ENCODE measurements around the gene HK1.
"Not testable (repeated sequence)": the region's sequence is repeated elsewhere in the genome, so short reads cannot be mapped to it uniquely, and the experiment has no call there.

HK1 gene

DNA sequence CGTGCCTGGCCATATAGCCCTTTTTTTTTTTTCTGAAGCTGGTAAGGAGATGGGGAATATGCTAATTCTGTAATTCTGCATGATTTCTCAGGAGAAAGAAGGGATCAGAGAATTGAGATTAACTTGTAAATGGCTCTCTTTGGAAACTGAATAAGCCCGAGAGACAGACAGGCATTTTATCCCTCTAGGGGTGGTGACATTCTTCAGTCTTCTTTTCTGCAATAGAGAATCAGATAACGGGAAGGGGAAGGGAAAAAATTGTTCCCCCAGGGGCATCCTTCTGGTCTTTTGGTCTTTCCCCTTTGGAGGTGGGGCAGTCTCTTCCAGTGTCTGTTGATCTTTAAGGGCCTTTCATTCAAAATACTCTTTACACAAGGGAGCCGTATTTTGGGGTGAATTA is 34.2 kb downstream of the HK1 start:
- no peak for DNase-seq

DNA sequence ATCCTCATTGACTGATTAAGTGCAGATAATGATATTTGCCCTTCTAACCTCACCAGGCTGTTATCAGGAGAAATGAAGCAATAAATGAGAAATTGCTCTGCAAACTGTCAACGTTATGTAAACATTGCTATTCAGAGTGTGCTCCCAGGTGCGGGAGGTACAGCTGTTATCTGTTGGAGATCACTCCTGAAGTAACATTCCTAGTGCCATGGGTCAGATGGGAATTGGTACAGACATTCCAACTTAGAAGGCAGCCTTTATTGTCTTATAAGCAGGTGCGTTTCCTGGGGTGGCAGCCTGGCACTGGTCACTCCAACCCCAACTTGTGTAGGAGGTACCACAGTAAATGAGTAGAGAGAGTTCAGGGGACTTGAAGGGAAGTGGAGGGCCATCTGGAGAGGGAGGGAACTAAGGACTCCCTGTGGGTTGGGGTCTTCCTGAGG is 36.8 kb downstream of the HK1 start:
- DNase-seq: no peak

DNA sequence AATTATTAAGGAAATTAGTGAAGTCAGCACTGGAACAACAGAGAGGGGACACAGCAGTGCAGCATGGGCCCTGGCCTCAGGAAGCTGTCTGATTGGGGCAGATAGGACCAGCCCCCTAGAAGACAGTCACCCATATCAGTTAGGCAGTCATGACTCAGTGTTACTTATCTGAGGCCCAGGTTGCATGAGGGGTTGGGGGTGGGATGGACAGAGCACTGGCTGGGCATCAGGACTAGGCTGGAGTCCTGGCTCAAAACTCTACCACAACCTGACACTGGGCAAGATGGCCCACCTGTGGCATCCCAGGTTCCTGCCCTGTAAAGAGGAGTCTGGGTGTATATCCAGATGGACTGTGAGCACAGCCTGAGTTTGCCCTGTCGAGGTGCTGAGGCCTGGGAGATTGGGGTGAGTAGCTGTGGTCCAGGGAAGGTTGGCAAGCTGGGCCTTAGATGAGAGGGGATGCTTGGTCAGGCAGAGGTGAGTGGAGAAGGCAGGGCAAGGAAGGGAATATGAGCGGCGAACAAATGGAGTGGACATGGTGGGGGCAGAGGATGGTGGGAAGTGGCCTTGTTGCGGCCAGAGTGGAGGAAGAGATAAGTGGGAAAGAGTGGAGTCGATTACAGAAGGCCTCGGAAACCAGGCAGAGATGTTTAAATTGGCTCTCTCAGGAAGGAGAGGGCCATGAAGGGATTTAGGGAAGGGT is 37.5 kb downstream of the HK1 start:
- DNase-seq: no peak

DNA sequence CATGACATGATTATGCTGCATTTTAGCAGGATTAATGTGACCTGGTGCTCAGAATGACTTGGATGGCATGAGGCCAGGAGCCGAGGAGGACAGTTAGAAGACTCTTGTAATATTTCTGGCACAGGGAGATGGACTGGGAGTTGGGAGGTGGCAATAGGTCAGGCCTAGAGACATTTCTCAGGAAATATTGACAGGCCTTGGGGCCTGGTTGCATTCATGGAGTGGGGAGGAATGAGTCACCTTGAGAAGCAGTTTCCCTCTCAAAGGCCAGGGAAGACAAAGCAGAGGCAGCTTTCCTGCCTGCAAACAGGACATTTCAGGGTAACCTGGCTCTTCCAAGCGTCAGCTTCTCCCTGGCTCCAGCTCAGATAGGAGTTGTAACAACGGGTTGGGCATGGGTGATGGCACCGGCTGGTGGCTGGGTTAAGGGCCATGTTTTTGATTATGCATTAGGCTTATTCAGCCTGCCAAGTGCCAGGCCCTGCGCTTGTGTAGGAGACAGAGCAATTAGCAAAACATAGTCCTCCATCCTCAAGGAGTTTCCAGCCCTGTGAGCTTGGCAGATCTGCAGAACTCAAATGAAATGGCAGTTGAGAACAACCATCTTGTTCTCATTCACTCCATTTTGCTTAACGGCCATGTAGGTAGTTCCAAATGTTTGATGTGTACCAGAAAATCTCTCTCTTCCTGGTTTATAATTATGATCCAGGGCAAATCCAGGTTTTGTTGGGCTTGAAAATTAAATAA is 38.2 kb downstream of the HK1 start:
- no peak for DNase-seq

DNA sequence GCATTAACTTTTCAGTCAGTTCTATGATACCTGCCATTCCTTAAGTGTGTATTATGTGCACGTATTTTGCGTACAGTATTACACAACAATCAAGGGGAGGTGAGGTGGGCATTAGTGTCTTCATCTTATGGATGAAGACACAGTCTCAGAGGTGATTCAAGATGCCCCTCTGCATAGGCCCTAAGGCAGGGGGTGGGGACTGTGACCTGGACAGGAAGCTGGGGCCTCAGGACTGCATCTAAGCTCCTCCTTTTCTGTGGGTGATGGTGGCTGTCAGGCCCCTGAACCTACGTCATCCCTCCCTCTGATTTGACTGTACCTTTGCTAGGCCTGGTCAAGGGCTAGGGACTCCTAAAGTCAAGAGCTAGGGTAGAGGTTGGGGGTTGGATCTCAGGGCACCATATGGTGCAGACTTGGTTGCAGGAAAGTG is 38.9 kb downstream of the HK1 start:
- DNase-seq: no peak

DNA sequence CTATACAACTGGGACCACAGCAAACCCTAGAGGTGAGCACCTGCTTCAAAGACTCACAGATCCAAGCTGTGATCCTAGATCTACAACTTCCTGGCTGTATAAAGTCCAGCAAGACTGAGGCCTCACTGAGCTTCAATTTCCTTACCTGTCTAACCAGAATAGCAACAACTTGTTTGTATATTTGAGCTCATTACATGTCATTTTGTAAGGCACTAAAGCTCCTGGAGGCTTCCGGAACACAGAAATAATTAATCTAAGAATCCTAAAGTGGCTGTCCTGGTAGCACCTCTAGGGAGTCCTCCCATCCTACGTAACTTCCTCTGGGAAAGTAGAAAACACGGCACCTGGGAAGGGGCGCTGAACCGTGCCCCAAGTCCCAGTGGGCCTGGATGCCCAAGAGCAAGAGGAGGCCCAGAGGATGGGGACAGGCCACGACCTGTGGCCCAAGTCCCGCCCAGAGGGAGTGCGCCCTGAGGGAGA is 39.4 kb downstream of the HK1 start:
- DNase-seq: no peak

DNA sequence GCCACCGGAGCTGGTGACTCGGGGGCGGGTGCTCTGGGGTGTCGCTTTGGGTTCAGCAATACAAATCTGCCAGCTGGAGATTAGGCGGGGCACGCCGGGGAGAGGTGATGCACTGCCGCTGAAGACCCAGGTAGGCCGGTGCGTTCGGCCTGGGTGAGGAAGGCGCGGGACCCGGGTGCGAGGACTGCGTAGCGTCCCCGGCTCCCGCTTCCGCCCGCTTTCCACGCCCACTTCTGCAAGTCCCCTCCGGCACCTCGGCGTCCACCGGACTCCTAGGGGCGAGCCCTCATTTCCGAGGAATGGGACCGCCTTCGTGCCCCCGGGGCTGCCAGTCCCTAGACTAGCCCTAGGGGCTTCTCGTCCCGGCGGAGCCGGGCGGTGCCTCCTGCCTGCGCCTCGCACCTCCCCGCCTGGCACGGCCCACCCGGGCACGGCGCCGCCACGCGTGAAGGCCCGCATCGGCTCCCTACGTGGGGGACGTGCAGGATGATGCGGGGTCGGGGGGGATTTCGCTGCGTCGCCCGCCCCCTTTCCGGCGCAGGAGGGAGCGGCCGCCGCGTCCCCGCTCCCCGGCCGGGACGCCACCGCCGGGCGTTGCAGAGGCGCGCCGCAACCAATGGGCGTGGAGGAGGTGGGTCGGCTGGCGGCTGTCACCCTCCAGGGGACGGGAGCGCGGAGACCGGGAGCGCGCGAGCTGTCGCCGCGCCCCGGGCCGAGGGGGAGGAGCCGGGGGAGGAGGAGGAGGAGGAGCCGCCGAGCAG is 40.0 kb downstream of the HK1 start:
- DNase-seq: peak; percentile 78

DNA sequence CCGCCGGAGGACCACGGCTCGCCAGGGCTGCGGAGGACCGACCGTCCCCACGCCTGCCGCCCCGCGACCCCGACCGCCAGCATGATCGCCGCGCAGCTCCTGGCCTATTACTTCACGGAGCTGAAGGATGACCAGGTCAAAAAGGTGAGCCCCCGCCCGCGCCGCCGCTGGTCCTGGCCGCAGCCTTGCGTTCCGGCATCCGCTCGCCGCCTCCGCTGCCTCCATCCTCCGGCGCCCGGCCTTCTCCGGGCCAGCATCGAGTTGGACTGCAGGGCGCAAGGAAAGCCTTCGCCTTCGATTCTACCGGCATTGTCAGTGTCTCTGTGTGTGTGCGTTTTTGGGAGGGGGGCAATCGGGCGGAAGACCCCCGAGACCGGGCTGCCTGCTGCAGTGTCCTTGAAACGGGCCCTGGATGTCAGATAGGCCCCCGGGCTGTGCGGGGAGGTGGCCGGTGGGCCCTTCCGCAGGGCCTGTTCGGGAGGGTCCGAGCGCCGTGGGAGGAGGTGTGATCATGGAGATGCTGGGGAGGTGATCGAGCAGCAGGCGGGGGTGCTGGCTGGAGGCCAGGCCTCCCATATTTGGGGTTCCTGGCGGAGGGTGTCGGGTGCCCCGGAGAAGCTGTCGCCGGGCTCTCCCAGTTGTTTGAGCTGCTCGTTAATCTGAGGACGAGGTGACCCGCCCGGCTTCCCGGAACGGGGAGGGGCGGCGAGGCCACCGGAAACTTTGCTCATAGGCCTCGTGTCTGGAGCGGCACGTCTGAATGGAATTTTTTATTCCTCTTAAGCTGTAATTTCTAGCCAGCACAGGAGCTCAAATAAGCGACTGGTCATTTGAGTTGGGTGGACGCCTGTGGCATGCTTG is 40.8 kb downstream of the HK1 start:
- DNase-seq: peak; percentile 32

DNA sequence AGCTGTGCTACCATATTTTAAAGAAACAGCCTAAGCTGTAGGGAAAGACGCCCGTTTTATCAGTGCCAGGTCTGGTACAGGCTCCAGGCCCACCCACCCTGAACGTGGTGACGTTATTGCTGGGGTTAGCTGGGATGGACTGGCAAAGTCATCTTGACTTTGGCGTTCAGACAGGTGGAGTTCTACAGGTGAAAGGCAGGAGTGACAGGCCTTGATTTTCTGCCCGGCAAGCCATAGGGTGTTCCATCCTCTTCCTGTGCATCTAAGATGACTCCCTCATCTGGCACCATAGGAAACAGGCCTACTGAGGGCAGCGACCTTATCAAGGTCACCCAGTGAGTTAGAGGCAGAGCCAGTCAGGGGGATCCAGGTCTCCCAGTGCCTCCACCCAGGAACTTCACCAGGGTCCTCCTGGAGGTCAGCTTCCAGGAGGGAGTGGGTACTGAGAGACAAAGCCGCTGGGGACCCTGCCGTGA is 41.6 kb downstream of the HK1 start:
- no peak for DNase-seq

DNA sequence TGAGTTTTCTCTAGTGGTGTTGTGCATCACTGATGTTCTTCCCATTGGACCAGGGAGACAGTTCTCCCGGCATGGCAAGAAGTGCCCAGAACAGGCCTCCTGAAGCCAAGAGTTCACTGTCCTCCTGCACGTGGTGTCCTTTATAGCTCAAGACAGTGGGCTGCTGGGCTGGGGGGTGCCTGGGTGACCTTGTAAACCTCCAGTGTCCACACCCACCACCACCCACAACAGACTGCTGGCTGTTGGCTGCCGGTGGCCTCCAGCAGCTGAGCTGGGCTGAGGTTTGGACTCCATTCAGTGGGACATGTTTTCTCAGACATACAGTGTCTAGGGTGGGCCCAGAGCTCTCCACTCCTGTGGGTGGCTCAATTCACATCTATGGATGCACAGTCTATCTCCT is 42.2 kb downstream of the HK1 start:
- DNase-seq: no peak

DNA sequence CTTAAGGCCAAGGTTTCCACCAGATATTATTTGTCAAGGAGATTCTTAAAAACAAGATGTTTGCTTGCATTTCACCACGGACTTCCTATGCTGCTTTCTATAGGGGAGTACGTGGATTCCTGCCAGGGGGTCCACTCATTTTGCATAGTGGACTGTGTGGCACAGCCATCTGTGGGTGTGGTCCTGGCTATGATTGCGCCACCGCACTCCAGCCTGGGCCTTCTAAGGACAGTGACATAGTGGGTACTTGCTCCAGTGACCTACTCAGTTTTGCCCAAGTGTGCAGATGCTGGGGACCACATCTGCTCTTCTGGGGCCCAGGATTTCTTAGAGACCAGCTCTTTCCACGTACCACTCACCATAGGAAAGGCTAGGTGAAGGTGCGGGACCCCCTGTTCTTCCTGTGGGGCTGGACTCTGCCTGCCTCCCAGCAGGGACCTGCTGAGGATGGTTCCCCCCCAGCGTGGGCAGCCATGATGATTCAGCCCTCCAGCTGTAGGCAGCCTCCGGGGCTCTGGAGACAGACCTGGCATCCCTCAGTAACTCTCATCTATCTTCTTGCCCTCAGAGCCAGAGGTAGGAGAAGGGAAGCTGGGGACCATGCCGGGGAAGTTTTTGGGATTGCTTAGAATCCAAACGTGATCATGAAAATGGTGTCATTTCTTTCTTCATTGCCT is 42.9 kb downstream of the HK1 start:
- no peak for DNase-seq

DNA sequence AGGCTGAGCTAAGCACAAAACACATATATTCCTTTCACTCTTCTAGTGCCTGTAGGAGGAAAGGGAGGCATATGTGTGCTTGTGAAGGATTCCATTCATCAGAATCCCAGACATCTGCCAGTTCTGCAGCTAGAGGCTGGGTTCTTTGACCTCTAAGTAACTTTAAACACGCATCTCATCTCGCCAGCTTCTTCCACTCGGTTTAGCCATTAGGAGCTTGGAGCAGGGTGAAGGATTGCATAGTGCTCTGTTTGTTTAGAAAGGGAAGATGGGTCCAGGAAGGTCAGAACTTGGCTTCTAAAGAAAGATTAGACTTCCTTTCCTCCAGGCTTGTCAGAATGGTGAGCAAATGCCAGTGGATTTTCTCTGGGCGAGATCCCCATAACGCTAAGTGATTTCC is 43.6 kb downstream of the HK1 start:
- DNase-seq: no peak

DNA sequence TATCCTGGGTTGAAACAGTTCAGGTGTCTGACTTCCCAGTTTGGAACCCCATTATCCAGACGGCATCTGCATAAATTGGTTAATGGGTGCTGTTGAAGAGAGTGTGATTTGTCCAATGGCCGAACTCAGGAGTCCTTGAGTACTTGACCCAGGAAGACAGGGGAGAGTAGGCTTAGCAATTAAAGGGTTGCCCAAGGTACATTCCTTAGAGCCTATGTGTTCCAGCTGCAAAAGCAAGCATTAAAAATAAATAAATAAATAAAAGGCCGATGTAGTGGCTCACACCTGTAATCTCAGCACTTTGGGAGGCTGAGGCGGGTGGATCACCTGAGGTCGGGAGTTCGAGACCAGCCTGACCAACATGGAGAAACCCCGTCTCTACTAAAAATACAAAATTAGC is 44.0 kb downstream of the HK1 start:
- DNase-seq: not testable (repeated sequence)

DNA sequence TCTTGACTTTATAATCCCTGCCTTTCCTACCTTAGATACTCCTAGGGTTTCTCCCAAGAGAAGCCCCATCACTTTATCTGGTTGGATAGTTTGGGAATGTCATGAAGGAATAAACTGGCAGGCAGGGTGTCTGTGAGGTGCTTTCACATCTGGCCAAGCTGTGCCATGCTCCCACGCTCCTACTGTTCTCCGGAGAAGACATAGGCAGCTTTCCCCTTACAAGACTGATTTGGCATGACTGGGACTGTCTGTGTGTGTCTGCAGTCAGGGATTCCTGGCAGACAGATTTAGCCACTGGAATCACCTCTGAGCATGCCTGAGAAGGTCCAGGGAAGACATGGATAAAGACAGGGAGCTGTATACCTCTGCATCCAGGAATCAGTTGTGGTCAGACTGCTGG is 45.3 kb downstream of the HK1 start:
- DNase-seq: no peak

DNA sequence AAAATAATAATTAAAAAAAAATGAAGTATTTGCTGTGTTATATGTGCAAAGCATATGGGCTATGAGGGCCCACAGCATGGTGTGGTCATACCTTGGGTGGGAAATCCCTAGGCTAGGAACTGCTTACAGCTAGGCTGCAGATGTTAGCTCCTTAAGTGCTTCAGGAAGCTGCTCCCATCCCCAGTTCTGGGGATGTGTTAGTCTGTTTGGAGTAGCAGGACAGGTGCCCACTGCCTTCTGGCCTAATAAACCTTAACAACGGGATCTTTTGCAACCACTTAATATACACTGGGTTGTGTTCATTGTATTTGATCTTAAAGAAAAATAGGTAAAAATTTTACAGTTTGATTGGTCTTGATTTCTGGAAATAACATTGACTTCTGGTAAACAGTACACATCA is 46.3 kb downstream of the HK1 start:
- no peak for DNase-seq

DNA sequence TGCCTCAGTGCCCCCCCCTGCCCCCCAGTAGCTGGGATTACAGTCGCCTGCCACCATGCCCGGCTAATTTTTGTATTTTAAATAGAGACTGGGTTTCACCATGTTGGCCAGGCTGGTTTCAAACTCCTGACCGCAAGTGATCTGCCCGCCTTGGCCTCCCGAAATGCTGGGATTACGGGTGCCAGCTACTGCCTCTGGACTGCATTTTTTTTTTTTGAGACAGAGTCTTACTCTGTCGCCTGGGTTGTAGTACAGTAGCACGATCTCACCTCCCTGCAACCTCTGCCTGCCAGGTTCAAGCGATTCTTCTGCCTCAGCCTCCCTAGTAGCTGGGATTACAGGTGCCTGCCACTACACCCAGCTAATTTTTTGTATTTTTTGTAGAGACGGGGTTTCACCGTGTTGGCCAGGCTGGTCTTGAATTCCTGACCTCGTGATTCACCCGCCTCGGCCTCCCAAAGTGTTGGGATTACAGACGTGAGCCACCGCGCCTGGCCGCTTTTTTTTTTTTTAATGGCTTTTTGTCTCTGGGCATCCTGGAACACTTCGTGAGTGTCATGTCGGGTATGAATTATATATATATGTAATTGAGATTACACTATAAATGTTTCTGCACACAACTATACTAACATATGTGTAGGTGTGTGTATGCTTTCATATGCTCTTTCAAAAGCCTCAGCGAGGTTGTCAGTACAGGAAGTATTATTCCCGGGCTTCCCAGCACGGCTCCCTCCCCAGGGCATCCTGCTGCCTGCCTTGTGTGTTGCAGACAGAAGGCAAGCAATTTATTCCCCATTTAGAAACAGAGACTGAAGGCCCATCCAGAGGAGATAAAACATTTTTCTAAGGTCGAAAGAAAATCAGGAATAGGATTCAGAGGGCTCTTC is 47.6 kb downstream of the HK1 start:
- not testable (repeated sequence) for DNase-seq

DNA sequence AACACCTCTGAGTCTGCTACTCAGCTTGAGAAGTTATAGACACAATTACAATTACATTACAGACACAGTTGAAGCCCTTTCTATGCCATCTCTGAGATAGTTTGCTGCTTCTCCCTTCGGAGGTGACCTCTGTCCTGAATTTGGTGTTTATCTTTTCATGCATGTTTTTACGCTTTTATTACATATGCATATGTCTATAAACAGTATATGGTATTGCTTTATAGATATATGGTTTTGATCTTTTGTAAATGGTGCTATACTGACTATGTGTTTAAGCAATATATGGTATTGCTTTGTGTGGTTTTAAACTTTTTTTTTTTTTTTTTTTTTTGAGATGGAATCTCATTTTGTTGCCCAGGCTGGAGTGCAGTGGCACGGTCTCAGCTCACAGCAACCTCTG is 48.4 kb downstream of the HK1 start:
- DNase-seq: no peak

DNA sequence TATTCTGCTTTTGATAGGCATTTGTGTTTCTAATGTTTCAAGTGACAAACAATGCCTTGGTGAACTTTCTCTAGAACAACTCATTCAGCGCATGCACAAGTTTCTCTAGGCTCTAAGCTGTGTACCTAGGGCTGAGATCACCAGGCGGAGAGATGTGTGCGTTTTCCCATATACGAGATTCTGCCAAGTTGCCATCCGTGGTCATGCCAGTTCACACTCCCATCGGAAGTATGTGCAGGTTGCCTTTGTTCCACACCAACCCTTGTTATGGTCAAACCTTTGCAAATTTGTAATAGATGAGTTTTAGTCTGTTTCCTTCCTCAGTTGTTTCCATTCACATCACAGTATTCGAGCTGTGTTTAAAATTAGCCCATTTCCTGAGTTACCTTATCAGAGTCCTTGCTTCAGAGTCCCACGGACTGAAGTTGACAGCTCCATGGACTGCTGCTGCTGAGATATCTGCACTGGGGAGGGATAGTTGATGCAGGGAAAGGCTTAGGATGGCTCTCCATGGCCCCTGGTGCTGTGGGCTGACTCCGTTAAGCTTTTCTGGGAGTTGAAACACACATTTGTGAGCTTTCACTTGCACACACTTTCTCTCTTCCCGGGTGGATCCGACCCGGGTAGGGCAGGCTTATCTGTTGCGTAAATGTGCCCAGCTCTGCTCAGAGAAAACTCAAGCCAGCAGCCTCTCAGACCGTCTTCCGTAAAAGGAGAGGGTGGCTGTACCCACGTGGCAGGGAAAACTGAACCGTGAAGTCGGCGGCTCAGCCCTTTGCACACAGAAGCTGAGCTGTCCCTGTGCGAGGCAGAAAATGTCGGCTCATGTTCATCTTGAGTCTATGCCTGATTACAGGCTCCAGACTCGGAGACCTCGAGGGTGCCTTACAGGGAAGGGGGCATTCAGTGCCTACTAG is 49.4 kb downstream of the HK1 start:
- DNase-seq: no peak

DNA sequence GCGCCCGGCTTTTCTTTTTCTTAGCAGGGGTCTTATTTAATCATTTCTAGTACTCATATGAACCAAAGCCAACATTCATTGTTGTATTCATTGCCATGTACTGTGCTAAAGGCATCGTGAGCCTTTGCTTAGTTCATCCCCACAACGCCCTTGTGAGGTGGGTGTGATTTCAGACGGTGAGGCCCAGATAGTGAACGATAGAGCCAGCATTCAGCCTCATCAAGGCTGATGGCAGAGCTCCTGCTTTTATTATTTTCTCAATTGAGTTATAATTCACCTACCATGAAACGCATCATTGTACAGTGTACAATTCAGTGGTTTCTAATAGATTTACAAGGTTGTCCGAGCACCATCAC is 50.1 kb downstream of the HK1 start:
- no peak for DNase-seq

DNA sequence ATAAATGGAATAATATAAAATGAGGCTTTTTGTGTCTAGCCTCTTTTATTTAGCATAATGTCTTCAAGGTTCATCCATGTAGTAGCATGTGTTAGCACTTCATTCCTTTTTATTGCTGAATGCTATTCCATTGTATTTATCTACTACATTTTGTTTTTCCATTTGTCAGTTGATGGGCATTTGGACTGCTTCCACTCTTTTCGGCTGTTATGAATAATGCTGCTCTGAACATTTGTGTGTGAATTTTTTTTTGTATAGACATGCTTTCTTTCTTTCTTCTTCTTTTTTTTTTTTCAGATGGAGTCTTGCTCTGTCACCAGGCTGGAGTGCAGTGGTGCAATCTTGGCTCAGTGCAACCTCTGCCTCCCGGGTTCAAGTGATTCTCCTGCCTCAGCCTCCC is 50.6 kb downstream of the HK1 start:
- DNase-seq: not testable (repeated sequence)

Data from amniotic stem cell (primary cell).